ENCODE results near the gene SSTR3. TPM values are rescaled to one million over a fixed set of nuclear protein-coding genes. Genes with fewer than 3 reads are reported as not detected.

Gene SSTR3
- total RNA-seq, 1 donor from 2014 or later, result 2.4 TPM

GRCh38 chr22:37192741-37193140, 19.5 kb downstream of the SSTR3 start:
- Mint-ChIP-seq H3K4me1 (ENCODE audit: unreplicated experiment) (peaks cover 25% of the 10 kb centered on the region), H3K27ac (no peak overlapping the region)
- no peak for TF ChIP-seq CTCF (conservative IDR thresholded peaks at IDR 0.05)

GRCh38 chr22:37192204-37192603, 20.1 kb downstream of the SSTR3 start:
- Mint-ChIP-seq H3K9me3 (peaks cover 4% of the 10 kb centered on the region), H3K36me3 (peaks cover 4% of the 10 kb centered on the region), H3K27ac (no peak overlapping the region), H3K27me3 (no peaks in the 10 kb centered on the region), H3K4me3 (no peak overlapping the region), H3K4me1 (ENCODE audit: unreplicated experiment) (peaks cover 30% of the 10 kb centered on the region)
- no peak for TF ChIP-seq CTCF (conservative IDR thresholded peaks at IDR 0.05)
- DNase-seq (ENCODE audit: extremely low spot score, unreplicated experiment), result no peak

More at GRCh38 chr22:37192741-37193140, 19.5 kb downstream of the SSTR3 start:
- no peak for DNase-seq (ENCODE audit: extremely low spot score, unreplicated experiment)
- Mint-ChIP-seq H3K36me3 (peaks cover 4% of the 10 kb centered on the region), H3K9me3 (peaks cover 4% of the 10 kb centered on the region), H3K27me3 (no peaks in the 10 kb centered on the region), H3K4me3 (no peak overlapping the region)

- H3K27me3 Mint-ChIP-seq, result no peaks in the 10 kb centered on the region
- DNase-seq (ENCODE audit: extremely low spot score, unreplicated experiment), result no peak
- TF ChIP-seq CTCF (conservative IDR thresholded peaks at IDR 0.05), result no peak
- peaks cover 28% of the 10 kb centered on the region for H3K4me1 Mint-ChIP-seq (ENCODE audit: unreplicated experiment)
- peak overlapping the region; percentile 91 for H3K27ac Mint-ChIP-seq
- no peak overlapping the region for H3K4me3 Mint-ChIP-seq
- H3K36me3 Mint-ChIP-seq, result peaks cover 4% of the 10 kb centered on the region
- H3K9me3 Mint-ChIP-seq, result peaks cover 4% of the 10 kb centered on the region
These were observed 22.0 kb downstream of the SSTR3 start for GRCh38 chr22:37190262-37190780.

GRCh38 chr22:37188901-37189466, 23.3 kb downstream of the SSTR3 start:
- Mint-ChIP-seq H3K36me3 (no peaks in the 10 kb centered on the region), H3K4me3 (peak overlapping the region; percentile 86), H3K27me3 (no peaks in the 10 kb centered on the region), H3K27ac (peak overlapping the region; percentile 91), H3K9me3 (peaks cover 4% of the 10 kb centered on the region), H3K4me1 (ENCODE audit: unreplicated experiment) (peaks cover 28% of the 10 kb centered on the region)
- DNase-seq (ENCODE audit: extremely low spot score, unreplicated experiment), result no peak
- no peak for TF ChIP-seq CTCF (conservative IDR thresholded peaks at IDR 0.05)

GRCh38 chr22:37187891-37188761, 24.2 kb downstream of the SSTR3 start, which contains the start of gene C1QTNF6:
C1QTNF6 (minus strand) TSS chr22:37188247; CDS start chr22:37188213, 34 bp downstream.
- Mint-ChIP-seq H3K4me1 (ENCODE audit: unreplicated experiment) (peaks cover 28% of the 10 kb centered on the region), H3K27ac (peak within 1 kb of the TSS; percentile 91), H3K9me3 (peaks cover 4% of the 10 kb centered on the region), H3K36me3 (no peaks in the 10 kb centered on the region), H3K4me3 (peak within 1 kb of the TSS; percentile 86), H3K27me3 (no peaks in the 10 kb centered on the region)
- DNase-seq (ENCODE audit: extremely low spot score, unreplicated experiment), result no peak
- no peak for TF ChIP-seq CTCF (conservative IDR thresholded peaks at IDR 0.05)
